Uterus (tissue), 4 donors: ENCODE measurements around the gene EEFSEC. TPM values are rescaled to one million over a fixed set of nuclear protein-coding genes. Genes with fewer than 3 reads are reported as not detected.

Experiments used
- DNase-seq, 2 donors: peaks; one replicate each; pipeline ENCODE4 v3.0.0-alpha.2; 2019 to 2020
- H3K27ac ChIP-seq, 2 donors: fragments of 200-600 bp; sonication (generic); 1 replicate in 1 of 2; 2 replicates in 1 of 2; pipeline ENCODE4 v1.5.1; 2016 to 2018
- H3K27me3 ChIP-seq, 2 donors: fragments of 200-600 bp; sonication (generic); one replicate each; pipeline ENCODE4 v1.5.1; 2018 to 2019; ENCODE audit warnings: control low read depth in 1 of 2
- H3K36me3 ChIP-seq, 2 donors: fragments of 200-600 bp; sonication (generic); one replicate each; pipeline ENCODE4 v1.5.1; 2019; ENCODE audit warnings: control low read depth in 1 of 2
- H3K4me1 ChIP-seq, 2 donors: fragments of 200-600 bp; sonication (generic); one replicate each; pipeline ENCODE4 v1.5.1; 2018 to 2019; ENCODE audit warnings: control low read depth in 1 of 2
- H3K4me3 ChIP-seq, 2 donors: fragments of 200-600 bp; sonication (generic); 1 replicate in 1 of 2; 2 replicates in 1 of 2; pipeline ENCODE4 v1.5.1; 2018 to 2019; ENCODE audit warnings: mild to moderate bottlenecking in 1 of 2
- H3K9me3 ChIP-seq, 2 donors: fragments of 200-600 bp; sonication (generic); one replicate each; pipeline ENCODE4 v1.5.1; 2019; ENCODE audit warnings: control low read depth in 1 of 2
- CTCF ChIP-seq, 4 experiments: fragments of 200-600 bp in 2 of 4; fragments of 450-650 bp in 2 of 4; sonication (generic) in 2 of 4; IDR thresholded peaks; one replicate each; pipeline ENCODE4 v1.5.1; 2016 to 2019; ENCODE audit warnings: antibody characterized with exemption in 4 of 4, mild to moderate bottlenecking in 2 of 4, moderate library complexity in 1 of 4
- POLR2A ChIP-seq, 2 donors: fragments of 450-650 bp; IDR thresholded peaks; one replicate each; pipeline ENCODE4 v1.6.1; 2016; ENCODE audit warnings: antibody characterized with exemption in 2 of 2, mild to moderate bottlenecking in 1 of 2, moderate library complexity in 1 of 2
- intact Hi-C: fragments of 100-400 bp; cut with DNase I; formaldehyde crosslinking; loops from one replicate; pipeline ENCODE4 v1.15.1; 2023; ENCODE audit warnings: low total_unique reads
- total RNA-seq, 4 donors: library from RNA; depleted of rRNA in 3 of 4; stranded (reverse); fragments of >200 nt in 3 of 4; gene quantifications; one replicate each; pipeline versions ENCODE4 v1.1.0 to v1.2.4, GENCODE V29; 2014 to 2023
- donor health status: DM: yes; HTN: yes; CAD: no.

The EEFSEC gene
- total RNA-seq, 4 donors from 2014 or later: 2.9 to 20.0 (median 12.5) TPM

GRCh38 chr3:128327606-128328031 is 174.3 kb downstream of the EEFSEC start:
- no peaks in the 10 kb centered on the region for H3K36me3 ChIP-seq
- no peaks in the 10 kb centered on the region for H3K9me3 ChIP-seq
- H3K4me3 ChIP-seq: no peak overlapping the region
- no peak for DNase-seq
- intact Hi-C loops: no loop called here
- TF ChIP-seq CTCF (IDR thresholded peaks at IDR 0.05): no peak
- TF ChIP-seq POLR2A (IDR thresholded peaks at IDR 0.05): no peak
- H3K27ac ChIP-seq: no peak overlapping the region
- no peaks in the 10 kb centered on the region for H3K27me3 ChIP-seq
- H3K4me1 ChIP-seq: no peaks in the 10 kb centered on the region

GRCh38 chr3:128328546-128329458 is 175.5 kb downstream of the EEFSEC start:
- Histone ChIP-seq H3K4me3 (no peak overlapping the region), H3K9me3 (no peaks in the 10 kb centered on the region), H3K27me3 (no peaks in the 10 kb centered on the region), H3K27ac (no peak overlapping the region), H3K36me3 (no peaks in the 10 kb centered on the region), H3K4me1 (no peaks in the 10 kb centered on the region)
- DNase-seq: no peak
- TF ChIP-seq CTCF (IDR thresholded peaks at IDR 0.05) (no peak), POLR2A (IDR thresholded peaks at IDR 0.05) (no peak)
- intact Hi-C loops: no loop called here

GRCh38 chr3:128329491-128330213 is 176.4 kb downstream of the EEFSEC start:
- TF ChIP-seq CTCF (IDR thresholded peaks at IDR 0.05) (no peak), POLR2A (IDR thresholded peaks at IDR 0.05) (no peak)
- no peak overlapping the region for H3K4me3 ChIP-seq
- no peaks in the 10 kb centered on the region for H3K27me3 ChIP-seq
- DNase-seq: no peak
- no peaks in the 10 kb centered on the region for H3K4me1 ChIP-seq
- H3K36me3 ChIP-seq: no peaks in the 10 kb centered on the region
- H3K27ac ChIP-seq: no peak overlapping the region
- intact Hi-C loops: no loop called here
- H3K9me3 ChIP-seq: no peaks in the 10 kb centered on the region

DNA sequence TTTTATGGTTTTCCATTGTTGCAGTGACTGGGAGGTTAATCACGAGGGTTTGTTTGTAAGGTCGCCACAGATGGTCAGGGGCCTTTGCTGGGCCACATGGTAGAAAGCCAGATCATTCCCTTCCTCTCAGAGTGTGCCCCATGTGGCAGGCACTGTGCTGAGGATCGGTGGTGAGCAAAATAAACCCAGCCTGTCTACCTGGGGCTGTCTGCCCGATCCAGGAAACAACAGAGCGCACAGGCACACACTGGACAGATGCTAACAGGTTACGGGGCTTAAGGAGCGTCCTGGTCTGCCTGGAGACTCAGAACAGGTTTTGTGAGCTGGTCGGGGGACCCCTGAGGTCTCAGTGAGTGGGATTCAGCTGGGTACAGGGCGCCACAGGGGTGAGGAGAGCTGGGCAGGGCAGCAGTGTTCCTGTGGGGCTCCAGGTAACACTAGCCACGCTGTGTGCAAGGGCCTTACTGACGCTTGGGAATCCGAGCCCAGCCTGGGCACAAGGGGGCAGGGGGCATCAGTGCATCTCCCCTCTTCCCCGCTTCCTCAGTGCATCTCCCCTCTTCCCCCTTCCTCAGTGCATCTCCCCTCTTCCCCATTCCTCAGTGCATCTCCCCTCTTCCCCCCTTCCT is 177.0 kb downstream of the EEFSEC start:
- no peaks in the 10 kb centered on the region for H3K9me3 ChIP-seq
- TF ChIP-seq CTCF (IDR thresholded peaks at IDR 0.05) (no peak), POLR2A (IDR thresholded peaks at IDR 0.05) (no peak)
- H3K27ac ChIP-seq: no peak overlapping the region
- no peak for DNase-seq
- intact Hi-C loops: no loop called here
- H3K27me3 ChIP-seq: no peaks in the 10 kb centered on the region
- no peak overlapping the region for H3K4me3 ChIP-seq
- H3K4me1 ChIP-seq: no peaks in the 10 kb centered on the region
- H3K36me3 ChIP-seq: no peaks in the 10 kb centered on the region
